ENCODE data around the gene ACR. TPM values are rescaled to one million over a fixed set of nuclear protein-coding genes. Genes with fewer than 3 reads are reported as not detected.

Gene ACR
- total RNA-seq, result 1.4 TPM in 1 of 2 replicates, not detected in the other

- no peak within 1 kb of the TSS for H3K27ac ChIP-seq (ENCODE audit: low read depth, low read length)
- H3K4me3 ChIP-seq (ENCODE audit: insufficient read depth, low read length), result no peak within 1 kb of the TSS
- peaks cover 26% of the 10 kb centered on the region for H3K27me3 ChIP-seq (ENCODE audit: insufficient read depth, low read length)
- H3K36me3 ChIP-seq (ENCODE audit: insufficient read depth, low read length), result no peaks in the 10 kb centered on the region
- DNase-seq (ENCODE audit: insufficient read length, low spot score, missing footprints), result peak; percentile 49
- no peak for TF ChIP-seq CTCF (IDR thresholded peaks at IDR 0.05; ENCODE audit: extremely low read depth, low read depth, low read length)
- no peaks in the 10 kb centered on the region for H3K79me2 ChIP-seq (ENCODE audit: insufficient read depth, low read length)
- H3K9me3 ChIP-seq (ENCODE audit: low read depth, low read length), result no peaks in the 10 kb centered on the region
- no peak within 1 kb of the TSS for H3K4me2 ChIP-seq (ENCODE audit: insufficient read depth, low read length)
- no peaks in the 10 kb centered on the region for H3K4me1 ChIP-seq (ENCODE audit: insufficient read depth, low read length)
- H2AFZ ChIP-seq (ENCODE audit: low read length), result no peak within 1 kb of the TSS
- no peaks in the 10 kb centered on the region for H4K20me1 ChIP-seq (ENCODE audit: insufficient read depth, low read length)
Measured at GRCh38 chr22:50737728-50738648, at the start of gene ACR. TSS of gene ACR (plus strand) at chr22:50738204. CDS start at chr22:50738236, 32 bp downstream.

- Histone ChIP-seq H3K36me3 (ENCODE audit: insufficient read depth, low read length) (no peaks in the 10 kb centered on the region), H3K27ac (ENCODE audit: low read depth, low read length) (no peak overlapping the region), H3K79me2 (ENCODE audit: insufficient read depth, low read length) (no peaks in the 10 kb centered on the region), H3K4me3 (ENCODE audit: insufficient read depth, low read length) (no peak overlapping the region), H2AFZ (ENCODE audit: low read length) (no peak overlapping the region), H3K4me2 (ENCODE audit: insufficient read depth, low read length) (no peak overlapping the region), H3K27me3 (ENCODE audit: insufficient read depth, low read length) (peaks cover 3% of the 10 kb centered on the region), H4K20me1 (ENCODE audit: insufficient read depth, low read length) (no peaks in the 10 kb centered on the region), H3K9me3 (ENCODE audit: low read depth, low read length) (no peaks in the 10 kb centered on the region), H3K4me1 (ENCODE audit: insufficient read depth, low read length) (no peaks in the 10 kb centered on the region)
- no peak for TF ChIP-seq CTCF (IDR thresholded peaks at IDR 0.05; ENCODE audit: extremely low read depth, low read depth, low read length)
- DNase-seq (ENCODE audit: insufficient read length, low spot score, missing footprints), result peak; percentile 34
Measured at GRCh38 chr22:50688448-50688847, 49.6 kb upstream of the ACR start.

GRCh38 chr22:50691521-50691920 is 46.5 kb upstream of the ACR start:
- peak; percentile 67 for TF ChIP-seq CTCF (IDR thresholded peaks at IDR 0.05; ENCODE audit: extremely low read depth, low read depth, low read length)
- H3K79me2 ChIP-seq (ENCODE audit: insufficient read depth, low read length), result no peaks in the 10 kb centered on the region
- DNase-seq (ENCODE audit: insufficient read length, low spot score, missing footprints), result peak; percentile 90

GRCh38 chr22:50693462-50693861 is 44.5 kb upstream of the ACR start:
- no peak for TF ChIP-seq CTCF (IDR thresholded peaks at IDR 0.05; ENCODE audit: extremely low read depth, low read depth, low read length)
- H3K4me1 ChIP-seq (ENCODE audit: insufficient read depth, low read length), result no peaks in the 10 kb centered on the region
- DNase-seq (ENCODE audit: insufficient read length, low spot score, missing footprints), result peak; percentile 5
- H3K27me3 ChIP-seq (ENCODE audit: insufficient read depth, low read length), result peaks cover 3% of the 10 kb centered on the region
- no peak overlapping the region for H2AFZ ChIP-seq (ENCODE audit: low read length)
- H3K9me3 ChIP-seq (ENCODE audit: low read depth, low read length), result no peaks in the 10 kb centered on the region
- no peak overlapping the region for H3K4me3 ChIP-seq (ENCODE audit: insufficient read depth, low read length)
- H4K20me1 ChIP-seq (ENCODE audit: insufficient read depth, low read length), result no peaks in the 10 kb centered on the region
- H3K27ac ChIP-seq (ENCODE audit: low read depth, low read length), result no peak overlapping the region
- no peaks in the 10 kb centered on the region for H3K79me2 ChIP-seq (ENCODE audit: insufficient read depth, low read length)
- H3K36me3 ChIP-seq (ENCODE audit: insufficient read depth, low read length), result no peaks in the 10 kb centered on the region
- H3K4me2 ChIP-seq (ENCODE audit: insufficient read depth, low read length), result no peak overlapping the region

More at GRCh38 chr22:50691521-50691920, 46.5 kb upstream of the ACR start:
- H3K36me3 ChIP-seq (ENCODE audit: insufficient read depth, low read length), result no peaks in the 10 kb centered on the region
- no peaks in the 10 kb centered on the region for H4K20me1 ChIP-seq (ENCODE audit: insufficient read depth, low read length)
- H3K4me3 ChIP-seq (ENCODE audit: insufficient read depth, low read length), result no peak overlapping the region
- H3K27ac ChIP-seq (ENCODE audit: low read depth, low read length), result no peak overlapping the region
- H3K9me3 ChIP-seq (ENCODE audit: low read depth, low read length), result no peaks in the 10 kb centered on the region
- H2AFZ ChIP-seq (ENCODE audit: low read length), result no peak overlapping the region
- H3K4me1 ChIP-seq (ENCODE audit: insufficient read depth, low read length), result no peaks in the 10 kb centered on the region
- peaks cover 3% of the 10 kb centered on the region for H3K27me3 ChIP-seq (ENCODE audit: insufficient read depth, low read length)
- H3K4me2 ChIP-seq (ENCODE audit: insufficient read depth, low read length), result no peak overlapping the region
